Subcutaneous adipose tissue (tissue), 4 donors: Measurements from ENCODE around the gene ORAI2. TPM values are rescaled to one million over a fixed set of nuclear protein-coding genes. Genes with fewer than 3 reads are reported as not detected.

Source experiments
- CTCF ChIP-seq: fragments of 450-650 bp; IDR thresholded peaks from one replicate; pipeline ENCODE4 v1.5.1; 2016; ENCODE audit warnings: low read depth, mild to moderate bottlenecking, control low read depth, antibody characterized with exemption, moderate library complexity
- total RNA-seq, 4 donors: library from RNA; depleted of rRNA; stranded (reverse); fragments of >200 nt; gene quantifications; one replicate each; pipeline ENCODE4 v1.1.0, GENCODE V29; 2016

ORAI2 gene
- total RNA-seq, 4 donors from 2014 or later, result 2.0 to 26.0 (median 6.4) TPM

- no peak for TF ChIP-seq CTCF
These were observed 26.0 kb downstream of the ORAI2 start for GRCh38 chr7:102459221-102459844.

- no peak for TF ChIP-seq CTCF
These were observed 27.1 kb downstream of the ORAI2 start for GRCh38 chr7:102460467-102460866.

GRCh38 chr7:102463841-102464576, 30.6 kb downstream of the ORAI2 start:
- no peak for TF ChIP-seq CTCF

GRCh38 chr7:102464577-102465280, 31.4 kb downstream of the ORAI2 start, which contains the start of the genes ALKBH4 and LRWD1:
Gene ALKBH4 (minus strand): TSS chr7:102464863. CDS start chr7:102464836, 27 bp downstream.
Gene LRWD1 (plus strand): TSS chr7:102464984. CDS start chr7:102465081, 97 bp downstream.
- no peak for TF ChIP-seq CTCF

- no peak for TF ChIP-seq CTCF
These were observed 32.7 kb downstream of the ORAI2 start for GRCh38 chr7:102466097-102466496.

GRCh38 chr7:102467581-102468477, 34.5 kb downstream of the ORAI2 start:
- TF ChIP-seq CTCF, result no peak
